Upper lobe of left lung (tissue), 4 donors: ENCODE results near the gene NEBL.

Source experiments
- CTCF ChIP-seq, 6 experiments: fragments of 450-650 bp in 4 of 6; fragments of 200-600 bp in 2 of 6; sonication (generic) in 2 of 6; IDR thresholded peaks; one replicate each; pipeline ENCODE4 v1.5.1; 2016 to 2019; ENCODE audit warnings: antibody characterized with exemption in 6 of 6
- POLR2A ChIP-seq, 4 donors: fragments of 450-650 bp; IDR thresholded peaks; one replicate each; pipeline ENCODE4 v1.5.1; 2016 to 2017; ENCODE audit warnings: antibody characterized with exemption in 4 of 4, mild to moderate bottlenecking in 2 of 4
- POLR2AphosphoS5 ChIP-seq, 2 donors: sonication (generic); formaldehyde crosslinking; IDR thresholded peaks; one replicate each; pipeline ENCODE4 v1.5.1; 2017; ENCODE audit warnings: antibody characterized with exemption in 2 of 2

GRCh38 chr10:20882091-20882490 is 15.0 kb downstream of the NEBL start:
- TF ChIP-seq POLR2A (IDR thresholded peaks at IDR 0.05) (no peak), CTCF (IDR thresholded peaks at IDR 0.05) (no peak), POLR2AphosphoS5 (IDR thresholded peaks at IDR 0.05) (no peak)
